MG63 (cell line): ENCODE measurements around the gene SEPHS2. TPM values are rescaled to one million over a fixed set of nuclear protein-coding genes. Genes with fewer than 3 reads are reported as not detected.
A peak's percentile ranks its signal among the peaks of the same experiment; 100 is the strongest.
"Not testable (repeated sequence)": the region's sequence is repeated elsewhere in the genome, so short reads cannot be mapped to it uniquely, and the experiment has no call there.

Source experiments
- DNase-seq: peaks from one replicate; pipeline ENCODE4 v3.0.0-alpha.2; 2020
- H3K27me3 ChIP-seq: fragments of 250-450 bp; sonication (Bioruptor Pico); 2 replicates; pipeline ENCODE4 v1.5.1; 2020; ENCODE audit warnings: mild to moderate bottlenecking, moderate library complexity
- H3K36me3 ChIP-seq: fragments of 250-450 bp; sonication (Bioruptor Pico); 2 replicates; pipeline ENCODE4 v1.5.1; 2020; ENCODE audit warnings: mild to moderate bottlenecking, moderate library complexity
- H3K4me3 ChIP-seq: fragments of 250-450 bp; sonication (Bioruptor Pico); 2 replicates; pipeline ENCODE4 v1.5.1; 2020; ENCODE audit warnings: mild to moderate bottlenecking, moderate library complexity
- H3K9me3 ChIP-seq: fragments of 250-450 bp; sonication (Bioruptor Pico); 2 replicates; pipeline ENCODE4 v1.5.1; 2020; ENCODE audit warnings: mild to moderate bottlenecking, moderate library complexity
- total RNA-seq: library from RNA; depleted of rRNA; stranded (reverse); fragments of >200 nt; shearing (Covaris generic); gene quantifications from 2 replicates; pipeline ENCODE4 v1.2.3, GENCODE V29; 2014; ENCODE audit warnings: low replicate concordance; rRNA removed

SEPHS2 gene, protein sequence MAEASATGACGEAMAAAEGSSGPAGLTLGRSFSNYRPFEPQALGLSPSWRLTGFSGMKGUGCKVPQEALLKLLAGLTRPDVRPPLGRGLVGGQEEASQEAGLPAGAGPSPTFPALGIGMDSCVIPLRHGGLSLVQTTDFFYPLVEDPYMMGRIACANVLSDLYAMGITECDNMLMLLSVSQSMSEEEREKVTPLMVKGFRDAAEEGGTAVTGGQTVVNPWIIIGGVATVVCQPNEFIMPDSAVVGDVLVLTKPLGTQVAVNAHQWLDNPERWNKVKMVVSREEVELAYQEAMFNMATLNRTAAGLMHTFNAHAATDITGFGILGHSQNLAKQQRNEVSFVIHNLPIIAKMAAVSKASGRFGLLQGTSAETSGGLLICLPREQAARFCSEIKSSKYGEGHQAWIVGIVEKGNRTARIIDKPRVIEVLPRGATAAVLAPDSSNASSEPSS
- total RNA-seq, result 75.8 and 110 TPM in 2 replicates

DNA sequence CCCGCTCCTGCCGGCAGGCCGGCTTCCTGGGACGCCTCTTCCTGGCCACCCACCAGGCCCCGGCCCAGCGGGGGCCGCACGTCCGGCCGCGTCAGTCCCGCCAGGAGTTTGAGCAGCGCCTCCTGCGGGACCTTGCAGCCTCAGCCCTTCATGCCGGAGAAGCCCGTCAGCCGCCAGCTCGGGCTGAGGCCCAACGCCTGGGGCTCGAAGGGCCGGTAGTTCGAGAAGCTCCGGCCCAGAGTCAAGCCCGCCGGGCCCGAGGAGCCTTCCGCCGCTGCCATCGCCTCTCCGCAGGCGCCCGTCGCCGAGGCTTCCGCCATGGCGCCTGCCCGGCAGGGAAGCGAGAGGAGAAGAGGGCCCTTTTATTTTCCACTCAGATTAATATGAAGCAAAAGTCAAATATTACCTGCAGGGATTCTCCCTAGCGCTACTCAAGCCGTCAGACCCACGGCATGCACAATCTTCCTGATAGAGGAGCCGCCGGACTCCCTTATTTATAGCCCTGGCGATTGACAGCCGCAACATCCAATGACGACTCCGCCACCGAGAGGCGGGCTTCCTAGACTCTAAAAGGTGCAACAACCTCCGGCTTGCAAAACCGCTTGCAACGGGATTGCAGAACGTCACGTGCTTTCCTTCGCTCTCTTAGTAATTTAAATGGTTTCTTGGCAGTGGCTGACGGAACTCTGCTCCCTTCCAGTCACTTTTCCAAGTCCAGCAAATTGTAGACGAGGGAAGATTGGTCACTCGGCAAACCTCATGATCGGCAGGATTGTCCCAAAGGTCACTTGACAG is at the start of gene SEPHS2:
Gene SEPHS2 (minus strand): TSS at position 467 of the 795 bp plus-strand sequence. CDS start 147 bp downstream, at position 320.
- DNase-seq, result peak; percentile 99
- Histone ChIP-seq H3K9me3 (no peaks in the 10 kb centered on the region; the same call in 1 of the 2 replicates), H3K36me3 (peaks cover 22% of the 10 kb centered on the region), H3K4me3 (peak within 1 kb of the TSS; percentile 95), H3K27me3 (no peaks in the 10 kb centered on the region)

DNA sequence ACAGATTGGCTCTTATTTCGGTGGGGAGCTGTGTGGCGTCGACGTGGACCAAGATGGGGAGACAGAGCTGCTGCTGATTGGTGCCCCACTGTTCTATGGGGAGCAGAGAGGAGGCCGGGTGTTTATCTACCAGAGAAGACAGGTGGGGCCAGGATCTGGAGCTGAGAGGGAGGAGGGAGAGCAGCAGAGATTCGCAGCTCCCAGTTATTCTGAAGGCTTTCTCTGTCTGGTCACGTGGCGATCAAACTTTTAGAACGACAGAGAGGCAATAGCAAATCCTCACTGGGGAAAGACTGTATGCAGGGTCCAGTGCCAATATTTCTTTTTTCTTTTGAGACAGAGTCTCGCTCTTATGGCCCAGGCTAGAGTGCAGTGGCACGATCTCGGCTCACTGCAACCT is 49.0 kb upstream of the SEPHS2 start:
- Histone ChIP-seq H3K36me3 (no peaks in the 10 kb centered on the region), H3K9me3 (no peaks in the 10 kb centered on the region), H3K4me3 (no peak overlapping the region), H3K27me3 (no peaks in the 10 kb centered on the region)
- DNase-seq, result no peak

DNA sequence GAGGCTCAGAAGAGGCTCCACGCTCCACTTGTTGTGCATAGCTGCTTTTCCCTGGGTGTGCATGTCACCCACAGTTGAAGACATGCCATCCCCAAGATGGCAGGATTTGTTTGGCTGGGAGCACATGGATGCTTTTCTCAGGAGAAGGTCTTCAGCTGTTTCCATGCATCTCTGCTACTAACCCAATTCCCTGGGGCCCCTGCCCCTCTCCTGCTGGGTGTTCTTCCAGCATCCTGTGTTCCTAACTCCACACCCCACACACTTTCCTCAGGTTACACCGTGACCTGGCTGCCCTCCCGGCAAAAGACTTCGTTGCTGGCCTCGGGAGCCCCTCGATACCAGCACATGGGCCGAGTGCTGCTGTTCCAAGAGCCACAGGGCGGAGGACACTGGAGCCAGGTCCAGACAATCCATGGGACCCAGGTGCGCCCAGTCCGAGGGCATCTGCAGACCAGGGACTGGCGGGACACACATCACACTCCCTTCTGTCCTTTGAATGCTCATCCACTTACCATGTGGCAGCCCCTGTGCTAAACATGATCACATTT is 48.3 kb upstream of the SEPHS2 start:
- H3K27me3 ChIP-seq, result no peaks in the 10 kb centered on the region
- DNase-seq, result no peak
- H3K9me3 ChIP-seq, result no peaks in the 10 kb centered on the region

GRCh38 chr16:30491744-30492308 is 46.2 kb upstream of the SEPHS2 start:
- Histone ChIP-seq H3K4me3 (no peak overlapping the region), H3K36me3 (no peaks in the 10 kb centered on the region), H3K27me3 (no peaks in the 10 kb centered on the region), H3K9me3 (no peaks in the 10 kb centered on the region)
- peak; percentile 56 for DNase-seq

More for the DNA sequence above, 48.3 kb upstream of the SEPHS2 start:
- H3K4me3 ChIP-seq, result no peak overlapping the region
- H3K36me3 ChIP-seq, result no peaks in the 10 kb centered on the region

- Histone ChIP-seq H3K27me3 (no peaks in the 10 kb centered on the region), H3K4me3 (no peak overlapping the region), H3K9me3 (no peaks in the 10 kb centered on the region), H3K36me3 (no peaks in the 10 kb centered on the region)
- DNase-seq, result no peak
Measured at GRCh38 chr16:30491229-30491628, 45.6 kb upstream of the SEPHS2 start.

DNA sequence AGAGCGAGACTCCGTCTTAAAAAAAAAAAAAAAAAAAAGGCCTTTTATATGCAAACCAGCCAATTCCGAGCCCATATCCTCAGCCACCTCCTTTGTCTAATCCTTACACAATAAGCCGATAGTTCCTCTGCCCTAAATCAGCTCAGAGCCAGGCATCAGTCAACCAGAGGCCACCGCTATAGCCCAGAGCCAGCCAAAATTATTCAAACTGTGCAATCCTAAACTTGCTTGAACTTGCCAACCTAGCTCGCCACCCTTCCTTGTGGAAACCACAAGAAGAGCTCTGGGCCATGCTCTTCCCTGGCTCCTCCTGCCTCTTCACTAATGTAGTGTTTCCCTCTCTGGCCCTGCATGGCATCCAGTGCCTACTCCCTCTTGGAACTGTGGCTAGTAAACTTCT is 44.5 kb upstream of the SEPHS2 start:
- no peak overlapping the region for H3K4me3 ChIP-seq
- no peaks in the 10 kb centered on the region for H3K27me3 ChIP-seq
- peak; percentile 27 for DNase-seq
- no peaks in the 10 kb centered on the region for H3K36me3 ChIP-seq
- no peaks in the 10 kb centered on the region for H3K9me3 ChIP-seq

GRCh38 chr16:30488764-30489605 is 43.3 kb upstream of the SEPHS2 start:
- no peak overlapping the region for H3K4me3 ChIP-seq
- DNase-seq, result no peak
- no peaks in the 10 kb centered on the region for H3K27me3 ChIP-seq
- no peaks in the 10 kb centered on the region for H3K36me3 ChIP-seq
- no peaks in the 10 kb centered on the region for H3K9me3 ChIP-seq

DNA sequence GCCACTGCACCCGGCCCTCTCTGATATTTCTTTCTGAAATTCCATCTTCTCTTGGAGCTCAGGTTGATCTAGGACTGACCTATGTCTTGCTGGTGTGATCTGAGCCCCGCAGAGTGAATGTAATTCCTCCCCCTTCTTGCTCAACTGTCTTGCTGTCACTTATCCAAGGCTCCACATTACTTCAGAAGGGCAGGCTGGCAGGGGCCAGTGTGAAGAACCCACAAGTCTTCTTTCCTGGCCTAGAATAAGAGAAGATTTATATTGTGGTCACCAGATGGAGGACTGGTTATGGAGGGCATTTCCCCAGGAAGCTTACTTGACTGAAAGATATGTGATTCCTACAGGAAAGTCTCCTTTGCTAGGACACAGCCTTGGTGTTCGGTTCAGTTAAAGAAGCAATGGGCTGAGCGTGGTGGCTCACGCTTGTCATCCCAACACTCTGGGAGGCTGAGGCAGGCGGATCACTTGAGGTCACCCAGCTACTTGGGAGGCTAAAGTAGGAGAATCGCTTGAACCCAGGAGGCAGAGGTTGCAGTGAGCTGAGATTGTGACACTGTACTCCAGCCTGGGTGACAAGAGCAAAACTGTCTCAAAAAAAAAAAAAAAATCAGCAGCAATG is 40.3 kb upstream of the SEPHS2 start:
- no peak overlapping the region for H3K4me3 ChIP-seq
- no peaks in the 10 kb centered on the region for H3K9me3 ChIP-seq
- DNase-seq, result no peak
- H3K36me3 ChIP-seq, result no peaks in the 10 kb centered on the region
- no peaks in the 10 kb centered on the region; the same call in 1 of the 2 replicates for H3K27me3 ChIP-seq

- H3K36me3 ChIP-seq, result no peaks in the 10 kb centered on the region
- no peaks in the 10 kb centered on the region for H3K9me3 ChIP-seq
- H3K4me3 ChIP-seq, result no peak overlapping the region
- DNase-seq, result no peak
- H3K27me3 ChIP-seq, result no peaks in the 10 kb centered on the region; the same call in 1 of the 2 replicates
Measured at GRCh38 chr16:30484887-30485286, 39.2 kb upstream of the SEPHS2 start.

GRCh38 chr16:30482366-30482765 is 36.7 kb upstream of the SEPHS2 start:
- H3K9me3 ChIP-seq, result no peaks in the 10 kb centered on the region
- no peak overlapping the region for H3K4me3 ChIP-seq
- H3K36me3 ChIP-seq, result no peaks in the 10 kb centered on the region
- no peak for DNase-seq
- H3K27me3 ChIP-seq, result no peaks in the 10 kb centered on the region; the same call in 1 of the 2 replicates

GRCh38 chr16:30481381-30481780 is 35.7 kb upstream of the SEPHS2 start:
- Histone ChIP-seq H3K4me3 (no peak overlapping the region), H3K27me3 (no peaks in the 10 kb centered on the region; the same call in 1 of the 2 replicates), H3K9me3 (no peaks in the 10 kb centered on the region), H3K36me3 (no peaks in the 10 kb centered on the region)
- no peak for DNase-seq

GRCh38 chr16:30478766-30479478 is 33.2 kb upstream of the SEPHS2 start:
- Histone ChIP-seq H3K36me3 (no peaks in the 10 kb centered on the region), H3K27me3 (no peaks in the 10 kb centered on the region; the same call in 1 of the 2 replicates), H3K9me3 (no peaks in the 10 kb centered on the region), H3K4me3 (no peak overlapping the region)
- DNase-seq, result no peak

DNA sequence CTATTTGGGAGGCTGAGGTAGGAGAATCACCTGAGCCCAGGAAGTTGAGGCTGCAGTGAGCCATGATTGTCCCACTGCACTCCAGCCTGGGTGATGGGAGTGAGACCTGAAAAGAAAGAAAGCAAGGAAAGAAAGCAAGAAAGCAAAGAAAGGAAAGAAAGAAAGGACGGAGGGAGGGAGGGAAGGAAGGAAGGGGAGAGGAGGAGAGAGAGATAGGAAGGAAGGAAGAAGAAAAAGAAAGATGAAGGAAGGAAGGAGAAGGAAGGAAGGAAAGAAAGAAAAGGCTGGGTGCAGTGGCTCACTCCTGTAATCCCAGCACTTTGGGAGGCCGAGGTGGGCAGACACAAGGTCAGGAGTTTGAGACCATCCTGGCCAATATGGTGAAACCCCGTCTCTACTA is 32.1 kb upstream of the SEPHS2 start:
- not testable (repeated sequence) for H3K27me3 ChIP-seq, DNase-seq, H3K9me3 ChIP-seq, H3K36me3 ChIP-seq, H3K4me3 ChIP-seq

DNA sequence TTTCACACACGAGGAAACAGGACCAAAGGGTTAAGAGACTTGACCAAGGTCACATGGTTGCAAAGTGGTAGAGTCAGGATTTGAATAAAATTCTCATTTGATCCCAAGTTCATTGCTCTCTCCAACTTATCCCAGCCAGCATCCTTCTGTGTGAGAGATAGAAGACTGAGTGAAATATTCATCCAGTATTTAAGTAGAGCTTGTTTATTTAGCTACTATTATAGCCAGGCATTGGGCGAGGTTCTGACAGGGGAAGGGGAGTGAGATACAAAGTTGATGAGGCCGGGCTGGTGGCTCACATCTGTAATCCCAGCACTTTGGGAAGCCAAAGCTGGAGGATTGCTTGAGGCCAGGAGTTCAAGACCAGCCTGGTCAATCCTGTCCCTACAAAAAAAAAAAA is 31.3 kb upstream of the SEPHS2 start:
- Histone ChIP-seq H3K36me3 (no peaks in the 10 kb centered on the region), H3K27me3 (no peaks in the 10 kb centered on the region; the same call in 1 of the 2 replicates), H3K9me3 (no peaks in the 10 kb centered on the region), H3K4me3 (no peak overlapping the region)
- no peak for DNase-seq

DNA sequence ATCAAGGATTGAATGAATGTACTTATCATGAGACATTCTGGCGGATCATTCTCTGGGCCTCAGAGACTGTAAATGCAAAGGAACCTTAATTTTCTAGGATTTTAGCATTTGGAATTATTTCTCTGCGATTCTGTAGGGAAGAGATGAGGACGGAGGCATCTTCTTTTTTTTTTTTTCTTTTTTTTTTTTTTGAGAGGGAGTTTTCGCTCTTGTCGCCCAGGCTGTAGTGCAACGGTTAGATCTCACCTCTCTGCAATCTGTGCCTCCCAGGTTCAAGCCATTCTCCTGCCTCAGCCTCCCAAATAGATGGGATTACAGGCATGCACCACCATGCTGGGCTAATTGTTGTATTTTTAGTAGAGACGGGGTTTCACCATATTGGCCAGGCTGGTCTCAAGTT is 29.0 kb upstream of the SEPHS2 start:
- no peak for DNase-seq
- Histone ChIP-seq H3K36me3 (no peaks in the 10 kb centered on the region), H3K9me3 (no peaks in the 10 kb centered on the region), H3K27me3 (no peaks in the 10 kb centered on the region), H3K4me3 (no peak overlapping the region)
